Gastrocnemius medialis (tissue), 4 donors: ENCODE data around the gene PAK6. TPM values are rescaled to one million over a fixed set of nuclear protein-coding genes. Genes with fewer than 3 reads are reported as not detected.

Experiments used
- ATAC-seq, 2 donors: fragments of 150-250 bp; one replicate each; pipeline ENCODE4 v1.9.1; 2016
- DNase-seq, 2 donors: peaks; one replicate each; pipeline ENCODE4 v3.0.0-alpha.2; 2019
- H3K27ac ChIP-seq, 4 donors: fragments of 200-600 bp; sonication (generic); 1 replicate in 1 of 4; 2 replicates in 3 of 4; pipeline ENCODE4 v1.5.1; 2016 to 2018; ENCODE audit warnings: mild to moderate bottlenecking in 2 of 4, moderate library complexity in 1 of 4
- H3K27me3 ChIP-seq, 3 donors: fragments of 200-600 bp; sonication (generic) in 2 of 3; 1 replicate in 1 of 3; 2 replicates in 2 of 3; pipeline versions ENCODE4 v1.5.1 to v1.6.0; 2016 to 2019; ENCODE audit warnings: mild to moderate bottlenecking in 1 of 3, moderate library complexity in 1 of 3
- H3K36me3 ChIP-seq, 2 donors: fragments of 200-600 bp; sonication (generic) in 1 of 2; one replicate each; pipeline ENCODE4 v1.5.1; 2017 to 2018
- H3K4me1 ChIP-seq, 2 donors: fragments of 200-600 bp; sonication (generic) in 1 of 2; one replicate each; pipeline ENCODE4 v1.5.1; 2016 to 2017; ENCODE audit warnings: mild to moderate bottlenecking in 2 of 2
- H3K4me3 ChIP-seq, 4 donors: fragments of 200-600 bp; sonication (generic) in 3 of 4; 1 replicate in 1 of 4; 2 replicates in 3 of 4; pipeline ENCODE4 v1.5.1; 2016 to 2019; ENCODE audit warnings: mild to moderate bottlenecking in 2 of 4
- H3K9me3 ChIP-seq, 3 donors: fragments of 200-600 bp; sonication (generic) in 2 of 3; 1 replicate in 1 of 3; 2 replicates in 2 of 3; pipeline ENCODE4 v1.5.1; 2016 to 2019
- POLR2A ChIP-seq, 2 donors: fragments of 450-650 bp; IDR thresholded peaks; one replicate each; pipeline ENCODE4 v1.6.1; 2017; ENCODE audit warnings: antibody characterized with exemption in 2 of 2, mild to moderate bottlenecking in 2 of 2, moderate library complexity in 2 of 2
- in situ Hi-C, 4 donors: fragments of 200-750 bp; cut with MboI; loops; one replicate each; pipeline versions ENCODE4 v1.15.0 to v1.8.0; 2017; ENCODE audit warnings: low sequenced_read_pairs in 4 of 4
- intact Hi-C: fragments of 100-400 bp; cut with DNase I; formaldehyde crosslinking; loops from one replicate; pipeline ENCODE4 v1.15.1; 2023; ENCODE audit warnings: low total_unique reads
- total RNA-seq, 4 donors: library from RNA; depleted of rRNA; stranded (reverse); fragments of >200 nt; gene quantifications; one replicate each; pipeline versions ENCODE4 v1.1.0 to v1.2.3, GENCODE V29; 2016
- TF ChIP-seq, protein P1 (sequence below), 5 experiments: fragments of 450-650 bp in 3 of 5; fragments of 200-600 bp in 2 of 5; sonication (generic) in 2 of 5; IDR thresholded peaks in 4 of 5; conservative IDR thresholded peaks in 1 of 5; 1 replicate in 4 of 5; 2 replicates in 1 of 5; pipeline ENCODE4 v1.5.1; 2016 to 2019; ENCODE audit warnings: antibody characterized with exemption in 5 of 5, mild to moderate bottlenecking in 3 of 5, moderate library complexity in 3 of 5

PAK6 gene
- total RNA-seq, 4 donors from 2014 or later: 1.4 to 2.2 (median 1.5) TPM; not detected in 1

DNA sequence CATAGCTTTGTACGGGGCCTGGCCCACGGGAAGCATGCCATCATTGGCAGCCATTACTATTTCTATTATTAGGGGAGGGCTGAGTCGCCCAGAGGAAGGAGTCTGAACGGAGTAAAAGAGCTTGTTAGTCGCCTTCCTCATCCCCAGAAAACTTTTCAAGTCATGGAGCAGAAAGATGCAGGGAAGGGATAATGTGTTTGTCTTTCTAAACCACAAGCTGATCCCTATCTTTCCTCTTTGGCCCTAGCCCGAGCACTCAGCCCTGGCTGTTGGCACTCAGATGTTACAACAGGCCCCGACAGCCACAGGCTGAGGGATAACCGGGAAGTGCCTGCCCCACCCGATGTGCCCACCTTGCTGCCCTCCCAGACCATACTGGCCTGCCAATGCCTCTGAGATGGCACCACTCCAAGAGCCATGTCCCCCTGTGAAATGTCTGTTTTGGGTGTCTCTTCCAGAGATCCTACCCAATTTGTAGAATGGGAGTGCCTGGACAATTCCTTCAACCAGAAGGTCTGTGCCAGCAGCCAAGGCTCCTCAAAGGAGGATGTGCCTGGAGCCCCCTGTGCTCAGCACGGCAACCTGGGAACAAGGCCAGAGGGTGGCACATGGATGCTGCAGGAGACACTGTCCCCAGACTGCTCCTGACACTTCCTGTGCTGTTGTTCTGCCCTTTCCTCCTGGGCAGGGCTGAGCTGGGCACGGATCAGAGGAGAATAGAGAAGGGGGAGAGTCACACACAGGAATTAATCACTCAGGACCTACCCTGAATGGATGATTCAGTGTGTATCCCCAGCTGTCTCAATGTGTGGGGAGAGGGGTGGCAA is 10.8 kb downstream of the PAK6 start:
- intact Hi-C loops (no loop called here), in situ Hi-C loops (no loop called here)
- Histone ChIP-seq H3K27me3 (no peaks in the 10 kb centered on the region), H3K36me3 (no peaks in the 10 kb centered on the region), H3K9me3 (no peaks in the 10 kb centered on the region), H3K27ac (no peak overlapping the region), H3K4me1 (peaks cover 6 to 7% of the 10 kb centered on the region in 2 donors), H3K4me3 (no peak overlapping the region)
- ATAC-seq: no peak
- no peak for DNase-seq
- TF ChIP-seq, protein P1, sequence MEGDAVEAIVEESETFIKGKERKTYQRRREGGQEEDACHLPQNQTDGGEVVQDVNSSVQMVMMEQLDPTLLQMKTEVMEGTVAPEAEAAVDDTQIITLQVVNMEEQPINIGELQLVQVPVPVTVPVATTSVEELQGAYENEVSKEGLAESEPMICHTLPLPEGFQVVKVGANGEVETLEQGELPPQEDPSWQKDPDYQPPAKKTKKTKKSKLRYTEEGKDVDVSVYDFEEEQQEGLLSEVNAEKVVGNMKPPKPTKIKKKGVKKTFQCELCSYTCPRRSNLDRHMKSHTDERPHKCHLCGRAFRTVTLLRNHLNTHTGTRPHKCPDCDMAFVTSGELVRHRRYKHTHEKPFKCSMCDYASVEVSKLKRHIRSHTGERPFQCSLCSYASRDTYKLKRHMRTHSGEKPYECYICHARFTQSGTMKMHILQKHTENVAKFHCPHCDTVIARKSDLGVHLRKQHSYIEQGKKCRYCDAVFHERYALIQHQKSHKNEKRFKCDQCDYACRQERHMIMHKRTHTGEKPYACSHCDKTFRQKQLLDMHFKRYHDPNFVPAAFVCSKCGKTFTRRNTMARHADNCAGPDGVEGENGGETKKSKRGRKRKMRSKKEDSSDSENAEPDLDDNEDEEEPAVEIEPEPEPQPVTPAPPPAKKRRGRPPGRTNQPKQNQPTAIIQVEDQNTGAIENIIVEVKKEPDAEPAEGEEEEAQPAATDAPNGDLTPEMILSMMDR (IDR thresholded peaks at IDR 0.05 in 4 of 5, conservative IDR thresholded peaks at IDR 0.05 in 1 of 5): no peak
- no peak for TF ChIP-seq POLR2A (IDR thresholded peaks at IDR 0.05)

DNA sequence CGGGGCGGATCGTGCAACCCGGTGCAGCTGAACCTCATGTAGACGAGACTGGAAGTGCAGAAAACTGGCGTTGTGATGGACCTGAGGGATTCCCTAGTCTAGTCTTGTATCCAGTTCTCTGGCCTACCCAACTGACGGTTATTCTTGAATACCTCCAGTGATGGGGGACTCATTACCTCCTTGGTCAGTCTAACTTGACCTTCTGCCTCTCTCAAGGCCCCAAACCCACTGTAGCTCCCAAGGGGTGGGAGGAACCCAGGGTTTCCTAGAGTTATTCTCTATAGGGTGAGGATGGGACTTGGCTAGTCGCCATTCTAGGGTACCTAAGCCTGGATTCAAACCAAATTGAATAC is 11.4 kb downstream of the PAK6 start:
- no peak overlapping the region for H3K4me3 ChIP-seq
- H3K9me3 ChIP-seq: no peaks in the 10 kb centered on the region
- H3K27me3 ChIP-seq: no peaks in the 10 kb centered on the region
- DNase-seq (no peak), ATAC-seq (no peak)
- in situ Hi-C loops: no loop called here
- no peaks in the 10 kb centered on the region for H3K36me3 ChIP-seq
- intact Hi-C loops: no loop called here
- H3K27ac ChIP-seq: no peak overlapping the region
- TF ChIP-seq POLR2A (IDR thresholded peaks at IDR 0.05): no peak
- TF ChIP-seq, protein P1 (IDR thresholded peaks at IDR 0.05 in 4 of 5, conservative IDR thresholded peaks at IDR 0.05 in 1 of 5): no peak
- peaks cover 6 to 7% of the 10 kb centered on the region in 2 donors for H3K4me1 ChIP-seq

DNA sequence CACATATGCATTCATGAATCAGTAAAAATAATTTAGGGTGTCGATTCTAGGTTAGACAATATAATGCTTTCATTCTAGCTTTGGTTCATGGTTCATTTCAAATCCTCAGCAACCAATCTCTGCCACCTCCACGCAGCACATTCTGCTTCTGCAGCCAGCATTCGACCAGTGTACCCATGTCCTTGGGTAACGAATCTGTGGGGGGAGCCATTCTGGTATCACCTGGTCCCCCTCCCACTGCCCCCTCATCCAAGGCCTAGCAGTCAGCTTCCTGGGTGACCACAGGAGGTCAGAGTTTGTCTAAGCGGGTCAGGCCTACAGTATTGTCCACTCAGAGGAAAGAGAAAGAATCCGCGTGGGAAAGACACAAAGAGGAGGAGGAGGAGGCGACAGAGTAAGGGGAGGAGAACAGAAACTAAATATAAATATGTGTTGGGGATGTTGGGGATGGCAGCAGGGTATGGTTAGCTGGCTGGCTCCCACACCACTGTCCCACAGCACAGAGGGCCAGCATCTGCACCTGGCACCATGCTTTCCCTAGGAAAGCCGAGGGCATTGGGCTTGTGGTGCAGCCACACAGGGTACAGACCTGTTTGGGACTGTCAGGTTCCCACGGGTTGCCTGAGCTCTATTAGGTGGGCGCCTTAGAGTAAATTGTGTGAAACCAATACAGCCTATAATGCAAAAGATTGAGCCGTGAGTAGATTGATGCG is 12.1 kb downstream of the PAK6 start:
- ATAC-seq (no peak), DNase-seq (no peak)
- TF ChIP-seq, protein P1 (IDR thresholded peaks at IDR 0.05 in 4 of 5, conservative IDR thresholded peaks at IDR 0.05 in 1 of 5): no peak
- TF ChIP-seq POLR2A (IDR thresholded peaks at IDR 0.05): no peak
- Histone ChIP-seq H3K27ac (no peak overlapping the region), H3K4me3 (no peak overlapping the region), H3K4me1 (peaks cover 6 to 7% of the 10 kb centered on the region in 2 donors), H3K27me3 (no peaks in the 10 kb centered on the region), H3K36me3 (no peaks in the 10 kb centered on the region), H3K9me3 (no peaks in the 10 kb centered on the region)
- in situ Hi-C loops: no loop called here
- intact Hi-C loops: no loop called here

- intact Hi-C loops: no loop called here
- Histone ChIP-seq H3K27me3 (no peaks in the 10 kb centered on the region), H3K4me3 (no peak overlapping the region)
Measured at GRCh38 chr15:40251486-40252140, 12.8 kb downstream of the PAK6 start.

More at GRCh38 chr15:40251486-40252140, 12.8 kb downstream of the PAK6 start:
- Histone ChIP-seq H3K4me1 (peaks cover 6 to 7% of the 10 kb centered on the region in 2 donors), H3K27ac (no peak overlapping the region), H3K36me3 (no peaks in the 10 kb centered on the region), H3K9me3 (no peaks in the 10 kb centered on the region)
- TF ChIP-seq, protein P1 (IDR thresholded peaks at IDR 0.05 in 4 of 5, conservative IDR thresholded peaks at IDR 0.05 in 1 of 5): no peak
- TF ChIP-seq POLR2A (IDR thresholded peaks at IDR 0.05): no peak
- in situ Hi-C loops: no loop called here
- no peak for DNase-seq
- ATAC-seq: no peak
